H9 (cell line): ENCODE results near the gene SEPTIN5. TPM values are rescaled to one million over a fixed set of nuclear protein-coding genes. Genes with fewer than 3 reads are reported as not detected.

Experiments
- DNase-seq: peaks from one replicate; pipeline ENCODE4 v3.0.0-alpha.2; 2017
- H2AFZ ChIP-seq: one replicate; pipeline ENCODE4 v1.6.1; 2013; ENCODE audit warnings: mild to moderate bottlenecking, low read length, control low read depth, moderate library complexity
- H2AK5ac ChIP-seq: 2 replicates; pipeline ENCODE4 v1.6.1; 2013; ENCODE audit warnings: low read length, control low read depth, mixed read lengths; ENCODE audit not compliant: insufficient read length
- H2BK120ac ChIP-seq: one replicate; pipeline ENCODE4 v1.6.1; 2013; ENCODE audit warnings: low read depth, mild to moderate bottlenecking, low read length, control low read depth, inconsistent platforms; ENCODE audit not compliant: poor library complexity, severe bottlenecking
- H2BK12ac ChIP-seq: 2 replicates; pipeline ENCODE4 v1.6.1; 2013; ENCODE audit warnings: low read length, control low read depth, mixed read lengths, low read depth; ENCODE audit not compliant: insufficient read length
- H2BK15ac ChIP-seq: 2 replicates; pipeline ENCODE4 v1.6.1; 2013; ENCODE audit warnings: low read depth, low read length, control low read depth
- H2BK20ac ChIP-seq: one replicate; pipeline ENCODE4 v1.6.1; 2013; ENCODE audit warnings: low read depth, mild to moderate bottlenecking, low read length, control low read depth, inconsistent platforms; ENCODE audit not compliant: poor library complexity, severe bottlenecking
- H2BK5ac ChIP-seq: 2 replicates; pipeline ENCODE4 v1.6.1; 2013; ENCODE audit warnings: low read length, control low read depth, mixed read lengths; ENCODE audit not compliant: insufficient read length
- H3K14ac ChIP-seq: 2 replicates; pipeline ENCODE4 v1.6.1; 2013; ENCODE audit warnings: low read length, control low read depth; ENCODE audit not compliant: insufficient read depth
- H3K18ac ChIP-seq: 2 replicates; pipeline ENCODE4 v1.6.1; 2013; ENCODE audit warnings: low read depth, mild to moderate bottlenecking, mixed read lengths, low read length, control low read depth; ENCODE audit not compliant: insufficient read length
- H3K23ac ChIP-seq: 2 replicates; pipeline ENCODE4 v1.6.1; 2013; ENCODE audit warnings: low read length, control low read depth, mixed read lengths, low read depth; ENCODE audit not compliant: insufficient read length
- H3K23me2 ChIP-seq: 2 replicates; pipeline ENCODE4 v1.6.1; 2013; ENCODE audit warnings: low read depth, mild to moderate bottlenecking, mixed read lengths, low read length, control low read depth; ENCODE audit not compliant: insufficient read length, poor library complexity, severe bottlenecking
- H3K27ac ChIP-seq: 2 replicates; pipeline ENCODE4 v1.5.1; 2013; ENCODE audit warnings: low read length, control low read depth, mixed read lengths, low read depth; ENCODE audit not compliant: insufficient read length
- H3K27me3 ChIP-seq: 2 replicates; pipeline ENCODE4 v1.6.1; 2013; ENCODE audit warnings: low read length, control low read depth, inconsistent platforms; ENCODE audit not compliant: insufficient read depth
- H3K4ac ChIP-seq: 2 replicates; pipeline ENCODE4 v1.6.1; 2013; ENCODE audit warnings: low read depth, mild to moderate bottlenecking, control low read depth, inconsistent platforms, low read length, moderate library complexity
- H3K4me1 ChIP-seq: 2 replicates; pipeline ENCODE4 v1.6.1; 2013; ENCODE audit warnings: low read length, control low read depth, inconsistent platforms; ENCODE audit not compliant: insufficient read depth
- H3K4me2 ChIP-seq: 2 replicates; pipeline ENCODE4 v1.6.1; 2013; ENCODE audit warnings: low read length, control low read depth, mixed read lengths; ENCODE audit not compliant: insufficient read length, insufficient read depth
- H3K56ac ChIP-seq: 2 replicates; pipeline ENCODE4 v1.6.1; 2013; ENCODE audit warnings: low read depth, mild to moderate bottlenecking, mixed read lengths, low read length, control low read depth; ENCODE audit not compliant: insufficient read length
- H3K79me1 ChIP-seq: 2 replicates; pipeline ENCODE4 v1.6.1; 2013; ENCODE audit warnings: low read depth, mild to moderate bottlenecking, moderate library complexity, low read length, control low read depth, inconsistent platforms; ENCODE audit not compliant: insufficient read depth, poor library complexity, severe bottlenecking
- H3K79me2 ChIP-seq: 2 replicates; pipeline ENCODE4 v1.6.1; 2013; ENCODE audit warnings: low read length, control low read depth, inconsistent platforms; ENCODE audit not compliant: insufficient read depth
- H3K9ac ChIP-seq: 2 replicates; pipeline ENCODE4 v1.6.1; 2013; ENCODE audit warnings: low read length, control low read depth, mixed read lengths; ENCODE audit not compliant: insufficient read length; ENCODE audit errors: extremely low read depth
- H3K9me3 ChIP-seq: one replicate; pipeline ENCODE4 v1.6.1; 2013; ENCODE audit warnings: low read depth, low read length, inconsistent platforms; ENCODE audit not compliant: control insufficient read depth
- H3T11ph ChIP-seq: one replicate; pipeline ENCODE4 v1.6.1; 2013; ENCODE audit warnings: mild to moderate bottlenecking, low read length, control low read depth, inconsistent platforms
- H4K20me1 ChIP-seq: one replicate; pipeline ENCODE4 v1.6.1; 2013; ENCODE audit not compliant: control insufficient read depth, insufficient read length, insufficient read depth
- H4K5ac ChIP-seq: 2 replicates; pipeline ENCODE4 v1.6.1; 2013; ENCODE audit warnings: low read depth, mild to moderate bottlenecking, mixed read lengths, low read length, control low read depth; ENCODE audit not compliant: insufficient read length
- H4K8ac ChIP-seq: replicated peaks from 2 replicates; pipeline ENCODE4 v1.6.1; 2013; ENCODE audit warnings: low read length, control low read depth, mixed read lengths, low read depth; ENCODE audit not compliant: insufficient read length
- H4K91ac ChIP-seq: 2 replicates; pipeline ENCODE4 v1.6.1; 2013; ENCODE audit warnings: low read depth, mild to moderate bottlenecking, moderate library complexity, mixed read lengths, low read length, control low read depth; ENCODE audit not compliant: insufficient read length
- H3K27ac Mint-ChIP-seq, 3 experiments: 2 replicates in 2 of 3; 3 replicates in 1 of 3; pipeline ENCODE4 v1.8.0; 2020 to 2021; ENCODE audit warnings: mixed read lengths in 3 of 3, mild to moderate bottlenecking in 1 of 3, moderate library complexity in 1 of 3
- H3K27me3 Mint-ChIP-seq: 2 replicates; pipeline ENCODE4 v1.8.0; 2021; ENCODE audit warnings: low read depth, mild to moderate bottlenecking, moderate library complexity, mixed read lengths
- H3K36me3 Mint-ChIP-seq, 3 experiments: 2 replicates in 2 of 3; 3 replicates in 1 of 3; pipeline ENCODE4 v1.8.0; 2020 to 2021; ENCODE audit warnings: low read depth in 3 of 3, mixed read lengths in 3 of 3; ENCODE audit not compliant: insufficient read depth in 1 of 3
- H3K4me1 Mint-ChIP-seq, 2 experiments: 2 replicates each; pipeline ENCODE4 v1.8.0; 2020; ENCODE audit warnings: mixed read lengths in 2 of 2
- H3K4me3 Mint-ChIP-seq, 2 experiments: 2 replicates in 1 of 2; 3 replicates in 1 of 2; pipeline ENCODE4 v1.8.0; 2020 to 2021; ENCODE audit warnings: mild to moderate bottlenecking in 2 of 2, mixed read lengths in 2 of 2, moderate library complexity in 1 of 2
- H3K9me3 Mint-ChIP-seq, 2 experiments: 2 replicates in 1 of 2; 3 replicates in 1 of 2; pipeline ENCODE4 v1.8.0; 2020; ENCODE audit warnings: mild to moderate bottlenecking in 2 of 2, mixed read lengths in 2 of 2, moderate library complexity in 1 of 2
- whole genome bisulfite sequencing: extraction: QIAGEN DNeasy Blood & Tissue Kit; methylation state at CpG from one replicate; pipeline ENCODE4 v1.1.7; 2013; ENCODE audit warnings: missing lambda C conversion rate, low lambda C conversion rate, mixed read lengths; ENCODE audit not compliant: insufficient read length; ENCODE audit errors: extremely low coverage; 5-methylcytosine and 5-hydroxymethylcytosine counted together
- total RNA-seq: library from RNA; stranded (reverse); gene quantifications from 2 replicates; pipeline ENCODE4 v1.2.1, GENCODE V29; 2021
- TF ChIP-seq, protein P1 (sequence below): fragments of 200-600 bp; sonication (generic); conservative IDR thresholded peaks from 3 replicates; pipeline ENCODE4 v1.8.0; 2021; ENCODE audit warnings: antibody characterized with exemption, mild to moderate bottlenecking

Gene SEPTIN5
- total RNA-seq, 1 experiment from 2014 or later, result 17.8 TPM

DNA sequence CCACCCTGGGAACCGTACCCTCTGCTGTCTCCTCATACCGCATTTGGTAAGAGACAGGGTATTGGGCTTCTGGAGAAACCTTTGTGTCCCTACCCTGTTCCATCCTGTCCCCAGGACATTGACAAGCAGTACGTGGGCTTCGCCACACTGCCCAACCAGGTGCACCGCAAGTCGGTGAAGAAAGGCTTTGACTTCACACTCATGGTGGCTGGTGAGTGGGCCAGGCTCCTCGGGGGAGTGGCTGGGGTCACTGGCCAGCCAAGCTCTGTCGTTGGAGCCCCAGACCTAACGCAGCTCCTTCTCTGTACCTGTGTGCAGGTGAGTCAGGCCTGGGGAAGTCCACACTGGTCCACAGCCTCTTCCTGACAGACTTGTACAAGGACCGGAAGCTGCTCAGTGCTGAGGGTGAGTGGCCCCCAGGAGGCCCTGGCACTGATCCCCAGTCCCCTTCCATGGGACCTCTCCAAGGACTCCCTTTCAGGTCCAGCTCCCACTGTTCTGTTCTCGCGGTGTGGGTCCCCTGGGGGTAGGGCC, 5.3 kb downstream of the SEPTIN5 start:
- no peak overlapping the region for H3K56ac ChIP-seq
- H2BK12ac ChIP-seq, result no peak overlapping the region
- WGBS, result no CpG with 5 or more reads among the region's 12 CpGs
- peaks cover 2% of the 10 kb centered on the region; the same call in 1 of the 2 replicates for H3K4me1 ChIP-seq
- no peak overlapping the region for H3K18ac ChIP-seq
- H2AFZ ChIP-seq, result no peak overlapping the region
- Mint-ChIP-seq H3K36me3 (peaks cover 7 to 18% (median 14%) of the 10 kb centered on the region in 3 experiments; a peak in 6 of 7 replicates), H3K27me3 (peaks cover 79% of the 10 kb centered on the region), H3K4me1 (peaks cover 15 to 30% of the 10 kb centered on the region in 2 experiments), H3K27ac (no peak overlapping the region), H3K9me3 (peaks cover 6 to 8% of the 10 kb centered on the region in 2 experiments; a peak in 3 of 5 replicates), H3K4me3 (peak overlapping the region; percentile 46 to 69)
- H2BK5ac ChIP-seq, result no peak overlapping the region
- no peaks in the 10 kb centered on the region for H3K79me1 ChIP-seq
- no peak overlapping the region for H3K9ac ChIP-seq
- H2BK20ac ChIP-seq, result no peak overlapping the region
- H2AK5ac ChIP-seq, result no peak overlapping the region
- TF ChIP-seq, protein P1, sequence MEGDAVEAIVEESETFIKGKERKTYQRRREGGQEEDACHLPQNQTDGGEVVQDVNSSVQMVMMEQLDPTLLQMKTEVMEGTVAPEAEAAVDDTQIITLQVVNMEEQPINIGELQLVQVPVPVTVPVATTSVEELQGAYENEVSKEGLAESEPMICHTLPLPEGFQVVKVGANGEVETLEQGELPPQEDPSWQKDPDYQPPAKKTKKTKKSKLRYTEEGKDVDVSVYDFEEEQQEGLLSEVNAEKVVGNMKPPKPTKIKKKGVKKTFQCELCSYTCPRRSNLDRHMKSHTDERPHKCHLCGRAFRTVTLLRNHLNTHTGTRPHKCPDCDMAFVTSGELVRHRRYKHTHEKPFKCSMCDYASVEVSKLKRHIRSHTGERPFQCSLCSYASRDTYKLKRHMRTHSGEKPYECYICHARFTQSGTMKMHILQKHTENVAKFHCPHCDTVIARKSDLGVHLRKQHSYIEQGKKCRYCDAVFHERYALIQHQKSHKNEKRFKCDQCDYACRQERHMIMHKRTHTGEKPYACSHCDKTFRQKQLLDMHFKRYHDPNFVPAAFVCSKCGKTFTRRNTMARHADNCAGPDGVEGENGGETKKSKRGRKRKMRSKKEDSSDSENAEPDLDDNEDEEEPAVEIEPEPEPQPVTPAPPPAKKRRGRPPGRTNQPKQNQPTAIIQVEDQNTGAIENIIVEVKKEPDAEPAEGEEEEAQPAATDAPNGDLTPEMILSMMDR, result no peak
- H4K8ac ChIP-seq, result no peak overlapping the region
- H3T11ph ChIP-seq, result no peak overlapping the region
- no peak overlapping the region for H3K4me2 ChIP-seq
- peaks cover 50% of the 10 kb centered on the region; the same call in 1 of the 2 replicates for H3K27me3 ChIP-seq
- no peak overlapping the region for H2BK120ac ChIP-seq
- no peaks in the 10 kb centered on the region for H3K9me3 ChIP-seq
- no peak overlapping the region for H3K14ac ChIP-seq
- no peak overlapping the region for H4K91ac ChIP-seq
- DNase-seq, result no peak
- no peak overlapping the region for H4K5ac ChIP-seq
- H3K4ac ChIP-seq, result no peak overlapping the region
- peaks cover 15% of the 10 kb centered on the region for H3K23me2 ChIP-seq
- H2BK15ac ChIP-seq, result no peak overlapping the region
- peaks cover 2% of the 10 kb centered on the region for H4K20me1 ChIP-seq
- no peak overlapping the region for H3K27ac ChIP-seq
- H3K79me2 ChIP-seq, result no peaks in the 10 kb centered on the region
- no peak overlapping the region for H3K23ac ChIP-seq
